ENCODE results near the gene KMT5B.

KMT5B gene

GRCh38 chr11:68216171-68216938, 3.3 kb upstream of the KMT5B start:
- DNase-seq = peak; percentile 26

- DNase-seq = no peak
These were observed 2.6 kb upstream of the KMT5B start for GRCh38 chr11:68215524-68216170.

- DNase-seq = no peak
These were observed 2.0 kb upstream of the KMT5B start for GRCh38 chr11:68215087-68215445.

GRCh38 chr11:68214173-68215086, 1.3 kb upstream of the KMT5B start:
- DNase-seq = no peak

GRCh38 chr11:68213555-68214172, 568 bp upstream of the KMT5B start:
- DNase-seq = peak; percentile 100

- peak; percentile 73 for DNase-seq
These were observed 518 bp downstream of the KMT5B start for GRCh38 chr11:68212421-68213134.

- no peak for DNase-seq
These were observed 1.6 kb downstream of the KMT5B start for GRCh38 chr11:68211546-68211945.

GRCh38 chr11:68206211-68206610, 6.9 kb downstream of the KMT5B start:
- peak; percentile 22 for DNase-seq

GRCh38 chr11:68204402-68204801, 8.7 kb downstream of the KMT5B start:
- DNase-seq = no peak

- no peak for DNase-seq
These were observed 10.9 kb downstream of the KMT5B start for GRCh38 chr11:68202165-68202564.

GRCh38 chr11:68201492-68201891, 11.6 kb downstream of the KMT5B start:
- DNase-seq = no peak

- DNase-seq = no peak
These were observed 12.5 kb downstream of the KMT5B start for GRCh38 chr11:68200639-68201038.

- no peak for DNase-seq
These were observed 13.7 kb downstream of the KMT5B start for GRCh38 chr11:68199295-68199987.

- DNase-seq = no peak
These were observed 16.9 kb downstream of the KMT5B start for GRCh38 chr11:68196219-68196618.

GRCh38 chr11:68194675-68195294, 18.3 kb downstream of the KMT5B start:
- no peak for DNase-seq

GRCh38 chr11:68193018-68193417, 20.1 kb downstream of the KMT5B start:
- DNase-seq = no peak

- no peak for DNase-seq
These were observed 21.2 kb downstream of the KMT5B start for GRCh38 chr11:68191661-68192579.

GRCh38 chr11:68189888-68190287, 23.2 kb downstream of the KMT5B start:
- no peak for DNase-seq

GRCh38 chr11:68189082-68189481, 24.0 kb downstream of the KMT5B start:
- DNase-seq = no peak

GRCh38 chr11:68186061-68186460, 27.0 kb downstream of the KMT5B start:
- no peak for DNase-seq
